ENCODE results near the gene MAGEA1. TPM values are rescaled to one million over a fixed set of nuclear protein-coding genes. Genes with fewer than 3 reads are reported as not detected.
"Not testable (repeated sequence)": the region's sequence is repeated elsewhere in the genome, so short reads cannot be mapped to it uniquely, and the experiment has no call there.

MAGEA1 gene
- total RNA-seq (not detected), polyA plus RNA-seq (ENCODE audit: insufficient read depth, low read depth, low replicate concordance) (not detected)
- long read RNA-seq, donor 1 = 0 reads
- long read RNA-seq, donor 2 = 0 reads
- long read RNA-seq, donor 3 = 0 reads
- long read RNA-seq, donor 4 = 0 reads
- long read RNA-seq, donor 5 = 0 reads
- long read RNA-seq, donor 6 = 0 reads
- long read RNA-seq, donor 7 = 0 reads
- long read RNA-seq, donor 8 = 0 reads
- long read RNA-seq, donor 9 = 0 reads
- long read RNA-seq, donor 10 = 0 reads

DNA sequence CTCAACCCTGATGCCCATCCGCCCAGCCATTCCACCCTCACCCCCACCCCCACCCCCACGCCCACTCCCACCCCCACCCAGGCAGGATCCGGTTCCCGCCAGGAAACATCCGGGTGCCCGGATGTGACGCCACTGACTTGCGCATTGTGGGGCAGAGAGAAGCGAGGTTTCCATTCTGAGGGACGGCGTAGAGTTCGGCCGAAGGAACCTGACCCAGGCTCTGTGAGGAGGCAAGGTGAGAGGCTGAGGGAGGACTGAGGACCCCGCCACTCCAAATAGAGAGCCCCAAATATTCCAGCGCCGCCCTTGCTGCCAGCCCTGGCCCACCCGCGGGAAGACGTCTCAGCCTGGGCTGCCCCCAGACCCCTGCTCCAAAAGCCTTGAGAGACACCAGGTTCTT, at the start of gene MAGEA1:
Gene MAGEA1 (plus strand): TSS at position 154 of the 400 bp plus-strand sequence. CDS start 3,106 bp downstream, outside the sequence.
- intact Hi-C loops (cut with DNase I) = no loop called here

GRCh38 chrX:153132924-153133323, 46.2 kb upstream of the MAGEA1 start:
- H3K9ac ChIP-seq (ENCODE audit: low read length in 3 of 3); intact Hi-C loops (cut with DNase I): not testable (repeated sequence)

More for the DNA sequence above, at the start of gene MAGEA1:
- Histone ChIP-seq H3K9ac (ENCODE audit: low read length in 3 of 3) (no peak within 1 kb of the TSS), H3K27me3 (ENCODE audit: control insufficient read depth, insufficient read depth, low read length) (no peaks in the 10 kb centered on the region), H3K9me3 (ENCODE audit: control insufficient read depth in 2 of 3, insufficient read depth in 1 of 3, low read length in 3 of 3) (no peaks in the 10 kb centered on the region), H3K4me3 (ENCODE audit: low read length in 3 of 3) (no peak within 1 kb of the TSS), H3K27ac (ENCODE audit: low read depth in 2 of 2, low read length in 2 of 2) (no peak within 1 kb of the TSS), H3K4me1 (ENCODE audit: control insufficient read depth in 2 of 3, insufficient read depth in 2 of 3, low read depth in 1 of 3, low read length in 3 of 3) (no peaks in the 10 kb centered on the region), H3K36me3 (ENCODE audit: control insufficient read depth in 2 of 3, insufficient read depth in 3 of 3, low read length in 3 of 3) (no peaks in the 10 kb centered on the region)
- DNase-seq (no peak), FAIRE-seq (no peak)
- TF ChIP-seq, protein P1, sequence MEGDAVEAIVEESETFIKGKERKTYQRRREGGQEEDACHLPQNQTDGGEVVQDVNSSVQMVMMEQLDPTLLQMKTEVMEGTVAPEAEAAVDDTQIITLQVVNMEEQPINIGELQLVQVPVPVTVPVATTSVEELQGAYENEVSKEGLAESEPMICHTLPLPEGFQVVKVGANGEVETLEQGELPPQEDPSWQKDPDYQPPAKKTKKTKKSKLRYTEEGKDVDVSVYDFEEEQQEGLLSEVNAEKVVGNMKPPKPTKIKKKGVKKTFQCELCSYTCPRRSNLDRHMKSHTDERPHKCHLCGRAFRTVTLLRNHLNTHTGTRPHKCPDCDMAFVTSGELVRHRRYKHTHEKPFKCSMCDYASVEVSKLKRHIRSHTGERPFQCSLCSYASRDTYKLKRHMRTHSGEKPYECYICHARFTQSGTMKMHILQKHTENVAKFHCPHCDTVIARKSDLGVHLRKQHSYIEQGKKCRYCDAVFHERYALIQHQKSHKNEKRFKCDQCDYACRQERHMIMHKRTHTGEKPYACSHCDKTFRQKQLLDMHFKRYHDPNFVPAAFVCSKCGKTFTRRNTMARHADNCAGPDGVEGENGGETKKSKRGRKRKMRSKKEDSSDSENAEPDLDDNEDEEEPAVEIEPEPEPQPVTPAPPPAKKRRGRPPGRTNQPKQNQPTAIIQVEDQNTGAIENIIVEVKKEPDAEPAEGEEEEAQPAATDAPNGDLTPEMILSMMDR (IDR thresholded peaks at IDR 0.05; ENCODE audit: borderline replicate concordance, extremely low read depth, insufficient read depth) = no peak

DNA sequence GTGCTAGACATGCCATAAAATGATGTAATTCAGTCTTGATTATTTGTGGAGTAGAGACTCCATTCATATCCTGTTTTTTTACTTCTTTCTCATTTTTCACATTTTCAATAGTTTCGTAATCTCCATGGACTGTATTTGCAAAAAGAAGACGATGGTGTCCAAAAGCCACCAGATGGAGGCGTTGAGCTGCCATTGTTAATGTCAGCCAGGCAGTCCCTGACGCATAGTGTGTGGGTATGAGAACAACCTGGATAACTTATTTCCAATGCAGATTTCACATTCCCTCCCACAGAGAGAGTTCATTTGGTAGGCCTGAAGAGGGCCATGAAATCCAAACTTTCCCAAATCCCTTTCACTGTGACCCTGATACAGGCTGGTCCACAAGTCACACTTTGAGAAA, 40.0 kb upstream of the MAGEA1 start:
- peak; percentile 95 for FAIRE-seq
- intact Hi-C loops (cut with DNase I); H3K27ac ChIP-seq (ENCODE audit: low read depth in 2 of 2, low read length in 2 of 2); H3K9ac ChIP-seq (ENCODE audit: low read length in 3 of 3); H3K9me3 ChIP-seq (ENCODE audit: control insufficient read depth in 2 of 3, insufficient read depth in 1 of 3, low read length in 3 of 3); H3K36me3 ChIP-seq (ENCODE audit: control insufficient read depth in 2 of 3, insufficient read depth in 3 of 3, low read length in 3 of 3); H3K4me3 ChIP-seq (ENCODE audit: low read length in 3 of 3); H3K27me3 ChIP-seq (ENCODE audit: control insufficient read depth, insufficient read depth, low read length); DNase-seq; H3K4me1 ChIP-seq (ENCODE audit: control insufficient read depth in 2 of 3, insufficient read depth in 2 of 3, low read depth in 1 of 3, low read length in 3 of 3): not testable (repeated sequence)

More at GRCh38 chrX:153132924-153133323, 46.2 kb upstream of the MAGEA1 start:
- H3K4me3 ChIP-seq (ENCODE audit: low read length in 3 of 3); H3K4me1 ChIP-seq (ENCODE audit: control insufficient read depth in 2 of 3, insufficient read depth in 2 of 3, low read depth in 1 of 3, low read length in 3 of 3); H3K36me3 ChIP-seq (ENCODE audit: control insufficient read depth in 2 of 3, insufficient read depth in 3 of 3, low read length in 3 of 3); DNase-seq; H3K27me3 ChIP-seq (ENCODE audit: control insufficient read depth, insufficient read depth, low read length); FAIRE-seq; H3K27ac ChIP-seq (ENCODE audit: low read depth in 2 of 2, low read length in 2 of 2); H3K9me3 ChIP-seq (ENCODE audit: control insufficient read depth in 2 of 3, insufficient read depth in 1 of 3, low read length in 3 of 3): not testable (repeated sequence)

- FAIRE-seq; DNase-seq; H3K4me3 ChIP-seq (ENCODE audit: low read length in 3 of 3); H3K27me3 ChIP-seq (ENCODE audit: control insufficient read depth, insufficient read depth, low read length); H3K9ac ChIP-seq (ENCODE audit: low read length in 3 of 3); H3K9me3 ChIP-seq (ENCODE audit: control insufficient read depth in 2 of 3, insufficient read depth in 1 of 3, low read length in 3 of 3); H3K36me3 ChIP-seq (ENCODE audit: control insufficient read depth in 2 of 3, insufficient read depth in 3 of 3, low read length in 3 of 3); intact Hi-C loops (cut with DNase I); H3K4me1 ChIP-seq (ENCODE audit: control insufficient read depth in 2 of 3, insufficient read depth in 2 of 3, low read depth in 1 of 3, low read length in 3 of 3); H3K27ac ChIP-seq (ENCODE audit: low read depth in 2 of 2, low read length in 2 of 2): not testable (repeated sequence)
Measured at GRCh38 chrX:153146288-153146687, 32.8 kb upstream of the MAGEA1 start.

- Histone ChIP-seq H3K4me1 (ENCODE audit: control insufficient read depth in 2 of 3, insufficient read depth in 2 of 3, low read depth in 1 of 3, low read length in 3 of 3) (no peaks in the 10 kb centered on the region), H3K27me3 (ENCODE audit: control insufficient read depth, insufficient read depth, low read length) (no peaks in the 10 kb centered on the region), H3K36me3 (ENCODE audit: control insufficient read depth in 2 of 3, insufficient read depth in 3 of 3, low read length in 3 of 3) (no peaks in the 10 kb centered on the region), H3K9me3 (ENCODE audit: control insufficient read depth in 2 of 3, insufficient read depth in 1 of 3, low read length in 3 of 3) (no peaks in the 10 kb centered on the region), H3K4me3 (ENCODE audit: low read length in 3 of 3) (no peak overlapping the region), H3K9ac (ENCODE audit: low read length in 3 of 3) (no peak overlapping the region), H3K27ac (ENCODE audit: low read depth in 2 of 2, low read length in 2 of 2) (no peak overlapping the region)
- intact Hi-C loops (cut with DNase I) = no loop called here
- DNase-seq = no peak
- TF ChIP-seq, protein P1 (IDR thresholded peaks at IDR 0.05; ENCODE audit: borderline replicate concordance, extremely low read depth, insufficient read depth) = no peak
- no peak for FAIRE-seq
Measured at GRCh38 chrX:153153516-153153915, 25.6 kb upstream of the MAGEA1 start.

All from kidney (tissue), 22 donors.